ENCODE data around the gene TMPRSS4.

The TMPRSS4 gene

DNA sequence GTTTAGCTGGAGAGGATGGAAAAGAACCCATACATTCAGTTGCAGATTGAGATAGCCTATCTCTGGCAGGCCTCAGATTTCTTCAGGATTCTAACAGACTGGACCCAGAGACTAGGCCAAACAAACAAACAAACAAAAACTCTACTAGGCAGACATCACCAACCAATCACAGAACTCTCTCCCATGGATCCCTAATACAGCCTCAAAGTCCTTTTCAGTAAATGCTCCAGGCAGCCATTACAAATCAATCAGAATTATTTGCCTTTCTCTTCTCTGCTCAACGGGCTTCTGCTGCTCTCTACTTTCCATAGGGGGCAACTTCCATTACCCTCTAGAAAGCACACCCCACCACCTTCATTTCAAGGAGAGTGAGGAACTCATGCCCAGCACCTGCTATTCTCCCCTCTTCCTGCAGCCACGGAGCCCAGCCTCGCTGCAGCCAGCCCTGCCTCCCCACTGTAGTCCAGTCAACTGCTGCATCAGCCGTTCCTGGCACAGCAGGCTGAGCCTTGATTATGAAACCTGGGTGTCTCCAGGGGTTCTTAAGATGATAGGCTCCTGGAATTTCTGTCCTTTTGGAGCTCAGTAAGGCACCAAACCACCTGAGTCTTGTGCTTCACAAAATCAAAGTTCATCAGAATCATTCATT, 28.9 kb downstream of the TMPRSS4 start:
- no peak for DNase-seq (ENCODE audit: low read depth)

- no peak for DNase-seq (ENCODE audit: low read depth)
Measured at GRCh38 chr11:118106789-118107335, 30.0 kb downstream of the TMPRSS4 start.

DNA sequence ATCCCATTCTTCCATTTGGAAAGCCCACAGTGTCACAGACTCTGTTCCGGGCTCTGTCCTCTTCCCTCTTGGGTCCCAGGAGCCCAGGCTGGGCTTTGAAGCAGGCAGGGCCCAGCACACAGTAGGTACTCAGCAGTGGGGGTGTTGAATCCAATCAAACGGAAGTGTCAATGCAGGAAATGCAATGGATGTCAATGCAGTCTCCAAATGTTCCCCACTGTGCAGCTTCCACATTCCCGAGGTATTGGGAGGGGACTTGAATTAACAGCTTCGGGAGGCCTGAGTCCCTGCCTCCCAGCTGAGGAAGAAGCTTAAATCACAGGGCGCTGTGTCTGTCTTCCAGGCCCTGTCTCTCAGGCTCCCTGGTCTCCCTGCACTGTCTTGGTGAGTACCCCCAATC, 31.6 kb downstream of the TMPRSS4 start:
- no peak for DNase-seq (ENCODE audit: low read depth)

DNA sequence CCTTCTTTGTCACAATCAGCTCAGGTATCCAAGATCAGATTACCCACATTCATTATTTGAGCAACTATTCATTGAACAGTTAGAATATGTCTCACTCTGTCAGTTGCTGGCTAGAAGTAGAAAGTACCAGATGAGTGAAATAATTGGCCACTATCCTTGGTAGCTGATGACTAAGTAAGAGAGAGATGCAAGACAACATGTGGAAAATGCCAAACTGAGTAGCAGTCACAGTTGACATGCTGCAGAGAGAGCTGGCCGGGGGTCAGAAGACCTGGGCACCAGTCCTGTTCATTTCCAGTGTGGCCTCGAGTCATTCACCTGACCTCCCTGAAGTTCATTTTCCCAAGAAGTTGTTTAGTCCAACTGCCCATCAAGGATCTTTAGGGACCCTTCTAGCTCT, 32.4 kb downstream of the TMPRSS4 start:
- no peak for DNase-seq (ENCODE audit: low read depth)

DNA sequence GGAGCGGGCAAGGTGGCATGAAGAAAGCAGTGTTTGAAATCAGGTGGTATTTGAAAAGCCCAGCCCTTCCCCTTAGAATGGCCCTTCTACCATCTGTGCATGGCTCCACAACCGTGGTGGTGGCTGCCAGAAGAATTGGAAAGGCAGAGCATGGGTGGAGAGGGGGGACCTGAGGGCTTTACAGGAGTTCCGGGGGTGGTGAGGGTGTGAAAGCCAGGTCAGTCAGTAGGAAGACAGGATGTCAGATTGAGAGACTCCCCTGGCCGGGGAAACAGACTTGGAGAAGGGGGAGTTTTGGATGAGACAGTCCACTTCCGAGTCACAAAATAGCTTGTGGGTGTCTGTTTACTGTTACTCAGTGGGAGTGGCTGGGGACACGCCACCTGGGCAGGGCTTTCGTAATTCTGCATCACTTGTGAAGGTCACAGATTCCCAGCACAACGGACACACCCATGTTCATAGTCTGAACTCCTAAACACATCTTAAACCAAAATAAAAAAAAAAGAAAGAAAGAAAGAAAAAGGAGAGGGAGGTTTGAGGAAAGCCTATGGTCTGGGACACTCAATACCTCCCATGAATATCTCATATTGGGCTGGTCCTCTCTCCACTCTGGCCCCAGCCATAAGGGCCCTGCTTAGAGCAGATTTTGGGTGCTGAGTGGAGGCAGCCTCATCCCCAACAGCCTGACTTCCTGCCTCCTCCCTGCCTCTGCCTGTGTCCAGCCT, 34.3 kb downstream of the TMPRSS4 start:
- no peak for DNase-seq (ENCODE audit: low read depth)

- no peak for DNase-seq (ENCODE audit: low read depth)
Measured at GRCh38 chr11:118111744-118112035, 34.8 kb downstream of the TMPRSS4 start.

GRCh38 chr11:118112711-118113430, 36.0 kb downstream of the TMPRSS4 start:
- DNase-seq (ENCODE audit: low read depth), result no peak

DNA sequence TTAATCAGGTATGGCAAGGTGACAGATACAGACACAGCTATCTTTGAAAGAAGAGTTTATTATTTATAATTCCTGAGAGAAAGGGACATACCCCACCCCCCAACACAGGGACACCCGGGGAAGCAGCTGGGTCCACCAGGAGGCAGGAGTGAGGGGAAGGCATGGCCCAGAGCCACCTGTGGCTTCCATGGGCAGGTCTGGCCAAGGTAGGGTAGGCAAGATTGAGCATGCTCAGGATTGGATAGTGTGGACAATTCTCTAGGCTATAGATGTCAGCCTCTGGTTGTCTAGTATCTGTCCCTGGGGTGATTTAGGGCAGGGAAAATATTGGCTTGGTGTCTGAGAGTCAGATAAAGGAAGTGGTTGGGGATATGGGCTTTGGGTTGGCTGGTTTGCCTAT, 37.4 kb downstream of the TMPRSS4 start:
- no peak for DNase-seq (ENCODE audit: low read depth)

DNA sequence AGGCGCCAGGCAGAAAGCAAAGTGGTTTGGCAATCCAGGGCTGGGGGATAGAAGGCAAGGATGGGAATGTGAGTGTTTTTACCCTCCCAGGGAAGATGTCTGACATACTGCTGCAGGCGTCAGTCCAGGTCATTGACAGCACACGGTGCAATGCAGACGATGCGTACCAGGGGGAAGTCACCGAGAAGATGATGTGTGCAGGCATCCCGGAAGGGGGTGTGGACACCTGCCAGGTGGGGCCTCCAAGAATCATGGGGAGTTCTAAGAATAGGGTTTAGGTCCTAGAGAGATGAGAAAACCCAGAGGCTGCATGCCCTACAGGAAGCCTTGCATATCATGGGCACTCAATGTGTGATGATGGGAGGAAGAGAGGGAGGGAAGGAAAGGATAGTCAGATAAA, 38.2 kb downstream of the TMPRSS4 start:
- no peak for DNase-seq (ENCODE audit: low read depth)

DNA sequence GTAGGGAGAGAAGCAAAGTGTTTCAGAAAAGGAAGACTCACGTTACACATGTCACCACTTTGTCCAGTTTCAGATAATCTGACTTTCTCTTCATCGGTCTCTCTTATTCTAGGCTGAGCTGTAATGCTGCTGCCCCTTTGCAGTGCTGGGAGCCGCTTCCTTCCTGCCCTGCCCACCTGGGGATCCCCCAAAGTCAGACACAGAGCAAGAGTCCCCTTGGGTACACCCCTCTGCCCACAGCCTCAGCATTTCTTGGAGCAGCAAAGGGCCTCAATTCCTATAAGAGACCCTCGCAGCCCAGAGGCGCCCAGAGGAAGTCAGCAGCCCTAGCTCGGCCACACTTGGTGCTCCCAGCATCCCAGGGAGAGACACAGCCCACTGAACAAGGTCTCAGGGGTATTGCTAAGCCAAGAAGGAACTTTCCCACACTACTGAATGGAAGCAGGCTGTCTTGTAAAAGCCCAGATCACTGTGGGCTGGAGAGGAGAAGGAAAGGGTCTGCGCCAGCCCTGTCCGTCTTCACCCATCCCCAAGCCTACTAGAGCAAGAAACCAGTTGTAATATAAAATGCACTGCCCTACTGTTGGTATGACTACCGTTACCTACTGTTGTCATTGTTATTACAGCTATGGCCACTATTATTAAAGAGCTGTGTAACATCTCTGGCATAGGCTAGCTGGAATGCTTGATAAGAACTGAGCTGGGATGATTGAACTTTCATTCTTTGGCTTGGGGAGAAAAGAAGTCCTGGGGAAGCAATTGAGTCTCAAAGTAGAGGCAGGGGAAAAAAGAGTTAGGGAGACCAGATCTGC, 41.1 kb downstream of the TMPRSS4 start:
- DNase-seq (ENCODE audit: low read depth), result no peak

GRCh38 chr11:118120793-118121192, 43.9 kb downstream of the TMPRSS4 start:
- DNase-seq (ENCODE audit: low read depth), result no peak

DNA sequence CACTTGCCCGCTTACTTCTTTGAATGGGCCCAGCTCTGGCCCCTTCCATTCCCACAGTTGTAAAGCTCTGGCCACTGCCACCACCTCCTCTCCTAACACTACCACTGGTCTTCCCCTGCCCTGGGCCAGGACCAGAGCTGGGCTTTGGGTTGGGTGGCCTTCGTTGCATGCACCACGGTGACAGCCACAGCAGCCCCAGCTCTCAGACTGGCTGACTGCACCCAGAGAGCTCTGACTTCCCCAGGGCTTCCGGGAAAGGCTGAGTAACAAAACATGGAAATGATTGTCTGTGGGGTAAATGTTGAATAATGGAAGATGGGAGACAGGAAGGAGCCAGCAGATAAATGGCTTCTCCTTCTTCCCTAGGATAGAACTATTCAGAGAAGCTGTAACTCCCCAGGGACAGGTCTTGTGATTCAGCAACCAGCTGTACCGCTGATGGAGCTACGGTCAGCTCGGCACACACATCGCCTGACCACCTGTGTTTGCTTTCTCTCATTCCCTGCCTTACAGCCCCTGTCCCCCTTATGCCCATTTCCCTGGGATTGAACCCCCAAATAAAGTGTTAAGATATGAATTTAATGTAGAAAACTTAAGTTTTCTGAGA, 48.2 kb downstream of the TMPRSS4 start:
- no peak for DNase-seq (ENCODE audit: low read depth)

DNA sequence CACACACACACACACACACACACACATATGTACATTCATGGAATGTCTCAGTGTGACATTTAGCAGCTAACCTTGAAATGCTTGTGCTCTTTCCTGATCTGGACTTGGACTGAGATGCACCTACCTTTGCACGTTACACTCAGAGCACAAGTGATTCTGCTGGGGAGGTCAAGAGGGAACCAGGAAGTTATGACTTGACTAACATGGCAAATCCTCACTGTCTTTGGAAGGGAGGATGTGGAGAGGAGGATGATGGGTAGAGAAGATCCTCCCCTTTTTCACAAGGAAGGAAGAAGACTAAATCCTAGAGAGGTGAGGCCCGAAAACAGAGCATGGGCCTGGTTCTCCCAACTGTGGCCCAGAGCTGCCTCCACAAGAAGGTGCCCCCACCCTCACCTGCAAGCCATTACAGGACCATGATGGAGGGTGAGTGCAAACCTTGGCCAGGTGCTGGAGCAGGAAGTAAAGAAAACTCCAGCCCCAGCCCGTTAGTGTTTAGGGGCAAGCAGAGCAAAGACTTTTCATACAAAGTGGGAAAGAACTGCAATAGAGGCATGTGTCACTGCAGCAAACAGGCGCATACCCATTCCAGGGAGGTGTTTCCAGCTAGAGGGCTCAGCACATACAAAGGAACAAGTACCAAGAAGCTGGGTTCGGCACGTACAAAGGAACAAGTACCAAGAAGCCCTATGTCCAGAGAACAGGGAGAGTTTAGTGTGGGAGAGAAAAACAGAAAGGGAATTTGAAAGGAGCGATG, 49.4 kb downstream of the TMPRSS4 start:
- DNase-seq (ENCODE audit: low read depth), result no peak

DNA sequence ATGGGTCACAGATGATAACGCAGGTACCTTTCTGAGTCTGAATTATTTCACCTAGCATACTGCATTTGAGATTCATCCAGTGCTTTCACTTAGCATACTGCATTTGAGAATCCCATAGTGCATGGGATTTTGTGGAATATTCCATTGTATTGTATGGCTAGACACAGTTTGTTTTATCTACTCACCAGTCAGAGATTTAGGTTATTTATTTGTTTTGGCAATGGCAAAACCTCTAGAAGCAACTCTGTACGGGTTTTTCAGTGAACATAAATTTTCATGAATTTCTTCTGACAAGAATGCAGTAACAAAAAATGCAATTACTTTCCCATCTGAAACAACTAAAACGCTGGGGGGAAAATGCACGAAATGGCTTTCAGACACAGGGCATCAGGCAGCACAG, 51.4 kb downstream of the TMPRSS4 start:
- DNase-seq (ENCODE audit: low read depth), result no peak

GRCh38 chr11:118128721-118129470, 52.0 kb downstream of the TMPRSS4 start:
- DNase-seq (ENCODE audit: low read depth), result no peak

GRCh38 chr11:118129471-118130172, 52.7 kb downstream of the TMPRSS4 start:
- no peak for DNase-seq (ENCODE audit: low read depth)

GRCh38 chr11:118132385-118133151, 55.7 kb downstream of the TMPRSS4 start:
- no peak for DNase-seq (ENCODE audit: low read depth)

GRCh38 chr11:118133816-118134215, 56.9 kb downstream of the TMPRSS4 start:
- DNase-seq (ENCODE audit: low read depth), result no peak

Data from activated T-cell treated with anti-CD3 and anti-CD28 coated beads for 48 hours (primary cell).